GM12878 (cell line): ENCODE measurements around the gene TMEM259. TPM values are rescaled to one million over a fixed set of nuclear protein-coding genes. Genes with fewer than 3 reads are reported as not detected.

Source experiments
- ATAC-seq: fragments of 200-7000 bp; cut with Tn5 transposase; 3 replicates; pipeline ENCODE4 v1.9.1; 2020; ENCODE audit warnings: mild to moderate bottlenecking, moderate library complexity
- BruUV-seq: library from RNA; stranded (reverse); fragments of 400-500 nt; replicated peaks from 2 replicates; lab custom pipeline; 2021; lab: Mats Ljungman, UMichigan
- CTCF ChIA-PET: fragments of 300-600 bp; sonication (Branson Sonifier 250); formaldehyde crosslinking; extraction: SDS; loops from one replicate; lab custom pipeline; 2021; ENCODE audit warnings: inconsistent platforms; lab: Yijun Ruan, JAX
- POLR2A ChIA-PET: fragments of 350-600 bp; formaldehyde crosslinking; extraction: SDS; loops from one replicate; lab custom pipeline; 2021; ENCODE audit warnings: inconsistent platforms; lab: Charles Lee
- RAD21 ChIA-PET: fragments of 300-600 bp; sonication (Branson Sonifier 250); formaldehyde crosslinking; loops from one replicate; lab custom pipeline; 2023; ENCODE audit warnings: antibody characterized with exemption; ENCODE audit not compliant: unreplicated experiment; lab: Charles Lee
- SMC1A ChIA-PET: fragments of 300-600 bp; sonication (Branson Sonifier 250); formaldehyde crosslinking; loops from one replicate; lab custom pipeline; 2023; ENCODE audit not compliant: unreplicated experiment, uncharacterized antibody; lab: Charles Lee
- DNase-seq: peaks from one replicate; pipeline ENCODE4 v3.0.0-alpha.2; 2011; ENCODE audit warnings: low read depth, low spot score
- FAIRE-seq: peaks from 3 replicates; lab custom pipeline; 2011; peaks lifted over from hg19 to GRCh38; lab: Jason Lieb, UNC
- H2AFZ ChIP-seq: 2 replicates; pipeline ENCODE4 v1.6.0; 2011; ENCODE audit warnings: low read depth, low read length, control low read depth; ENCODE audit not compliant: control insufficient read depth
- H3K27ac ChIP-seq: 2 replicates; pipeline ENCODE4 v1.5.1; 2011; ENCODE audit warnings: control low read depth; ENCODE audit not compliant: control insufficient read depth, insufficient read depth
- H3K27me3 ChIP-seq, 2 experiments: replicated peaks in 1 of 2; 2 replicates each; pipeline versions ENCODE4 v1.6.0 to v1.6.1; 2011; ENCODE audit warnings: low read length in 1 of 2; ENCODE audit not compliant: control insufficient read depth in 2 of 2, insufficient read depth in 2 of 2
- H3K36me3 ChIP-seq, 2 experiments: 2 replicates each; pipeline ENCODE4 v1.5.1; 2011; ENCODE audit warnings: low read length in 1 of 2; ENCODE audit not compliant: control insufficient read depth in 2 of 2, insufficient read depth in 2 of 2
- H3K4me1 ChIP-seq: 2 replicates; pipeline ENCODE4 v1.6.1; 2011; ENCODE audit warnings: mild to moderate bottlenecking, low read length, moderate library complexity, mixed read lengths; ENCODE audit not compliant: control insufficient read depth, insufficient read depth
- H3K4me2 ChIP-seq: 2 replicates; pipeline ENCODE4 v1.6.0; 2011; ENCODE audit warnings: control low read depth; ENCODE audit not compliant: control insufficient read depth, insufficient read depth
- H3K4me3 ChIP-seq: fragments of 200-600 bp; sonication (generic); 2 replicates; pipeline ENCODE4 v1.5.1; 2016
- H3K79me2 ChIP-seq: 2 replicates; pipeline ENCODE4 v1.6.0; 2011; ENCODE audit warnings: low read length; ENCODE audit not compliant: control insufficient read depth, insufficient read depth
- H3K9ac ChIP-seq: 2 replicates; pipeline ENCODE4 v1.8.0; 2011; ENCODE audit warnings: low read length, control low read depth, mixed read lengths; ENCODE audit not compliant: control insufficient read depth, insufficient read depth
- H3K9me3 ChIP-seq: replicated peaks from 3 replicates; pipeline ENCODE4 v1.5.1; 2011; ENCODE audit warnings: mild to moderate bottlenecking, low read length; ENCODE audit not compliant: control insufficient read depth, insufficient read depth
- H4K20me1 ChIP-seq: 2 replicates; pipeline ENCODE4 v1.6.0; 2011; ENCODE audit not compliant: control insufficient read depth, insufficient read depth
- CTCF ChIP-seq, 3 experiments: IDR thresholded peaks in 2 of 3; conservative IDR thresholded peaks in 1 of 3; 2 replicates each; pipeline ENCODE4 v1.5.1; 2011; ENCODE audit warnings: low read depth in 3 of 3, low read length in 3 of 3, mild to moderate bottlenecking in 3 of 3, control low read depth in 2 of 3, moderate library complexity in 2 of 3, inconsistent platforms in 1 of 3, mixed read lengths in 1 of 3; ENCODE audit not compliant: control insufficient read depth in 2 of 3, insufficient read depth in 1 of 3; ENCODE audit errors: extremely low read depth in 1 of 3
- EGR1 ChIP-seq, 2 experiments: IDR thresholded peaks; 1 replicate in 1 of 2; 2 replicates in 1 of 2; pipeline ENCODE4 v1.6.1; 2011 to 2012; ENCODE audit warnings: low read depth in 2 of 2, low read length in 2 of 2, borderline replicate concordance in 1 of 2, mild to moderate bottlenecking in 1 of 2, moderate library complexity in 1 of 2
- KDM1A ChIP-seq: fragments of 200-600 bp; sonication (generic); IDR thresholded peaks from 2 replicates; pipeline ENCODE4 v1.6.1; 2016; ENCODE audit warnings: borderline replicate concordance
- MAX ChIP-seq: IDR thresholded peaks from 2 replicates; pipeline ENCODE4 v1.6.1; 2012; ENCODE audit warnings: low read depth, low read length, improper control_type of control experiment
- NFIC ChIP-seq: IDR thresholded peaks from 2 replicates; pipeline ENCODE4 v1.6.1; 2012; ENCODE audit warnings: low read depth, mild to moderate bottlenecking, inconsistent platforms, low read length, moderate library complexity
- POLR2A ChIP-seq: IDR thresholded peaks from 2 replicates; pipeline ENCODE4 v1.6.1; 2011; ENCODE audit warnings: low read depth, mild to moderate bottlenecking, low read length
- RB1 ChIP-seq: fragments of 450-650 bp; formaldehyde crosslinking; IDR thresholded peaks from 2 replicates; pipeline ENCODE4 v1.6.1; 2017; ENCODE audit warnings: mild to moderate bottlenecking, borderline replicate concordance
- RFX5 ChIP-seq: IDR thresholded peaks from 2 replicates; pipeline ENCODE4 v1.6.1; 2011; ENCODE audit warnings: low read depth, low read length, improper control_type of control experiment
- SREBF2 ChIP-seq: IDR thresholded peaks from 2 replicates; pipeline ENCODE4 v1.6.1; 2012; ENCODE audit warnings: mild to moderate bottlenecking, low read length
- STAT3 ChIP-seq: IDR thresholded peaks from 2 replicates; pipeline ENCODE4 v1.6.1; 2011; ENCODE audit warnings: low read depth, low read length, improper control_type of control experiment
- USF2 ChIP-seq: IDR thresholded peaks from 2 replicates; pipeline ENCODE4 v1.6.1; 2011; ENCODE audit warnings: low read depth, low read length, improper control_type of control experiment, borderline replicate concordance
- ZNF217 ChIP-seq: fragments of 450-650 bp; IDR thresholded peaks from 2 replicates; pipeline ENCODE4 v1.6.1; 2017; ENCODE audit warnings: antibody characterized with exemption, mild to moderate bottlenecking
- WGBS: methylation state at CpG from one replicate; pipeline ENCODE4 v1.1.6; 2016; ENCODE audit warnings: low lambda C conversion rate; ENCODE audit not compliant: insufficient replicate concordance, insufficient coverage; ENCODE audit errors: missing lambda C conversion rate; 5-methylcytosine and 5-hydroxymethylcytosine counted together
- in situ Hi-C: fragments of 300-500 bp; cut with MboI; formaldehyde crosslinking; loops from 9 replicates; pipeline ENCODE4 v1.14.3; 2018; ENCODE audit warnings: mixed read lengths
- intact Hi-C: fragments of 100-400 bp; cut with micrococcal nuclease; formaldehyde crosslinking; loops from one replicate; pipeline ENCODE4 v1.14.2; 2022; ENCODE audit not compliant: unreplicated experiment
- polyA plus RNA-seq, 11 experiments: library from polyadenylated mRNA; depleted of rRNA in 4 of 11; unstranded in 6 of 11; stranded (reverse) in 5 of 11; fragments of >200 nt; fragmentation: Nextera tagmentation in 4 of 11; fragmentation: Illumina TruSeq in 1 of 11; extraction: Ambion mirVana in 4 of 11; extraction: Trizol in 1 of 11; gene quantifications; 1 replicate in 1 of 11; 2 replicates in 10 of 11; pipeline versions ENCODE4 v1.2.1 to v1.2.3, GENCODE V29; 2011 to 2016; ENCODE audit warnings: inconsistent platforms in 2 of 11, missing spikeins in 2 of 11, low read depth in 1 of 11
- total RNA-seq, 4 experiments: library from RNA; depleted of rRNA in 3 of 4; stranded (reverse); fragments of >200 nt in 3 of 4; fragmentation: Illumina TruSeq in 1 of 4; extraction: Trizol in 1 of 4; gene quantifications; 2 replicates each; pipeline versions ENCODE4 v1.2.1 to v1.2.3, GENCODE V29; 2013 to 2021
- TF ChIP-seq, protein P1 (sequence below): IDR thresholded peaks from 2 replicates; pipeline ENCODE4 v1.6.1; 2012; ENCODE audit warnings: low read length, inconsistent platforms
- TF ChIP-seq, protein P2 (sequence below): IDR thresholded peaks from 2 replicates; pipeline ENCODE4 v1.6.1; 2012; ENCODE audit warnings: mild to moderate bottlenecking, low read depth, low read length

The TMEM259 gene
- total and polyA plus RNA-seq, 10 of the 15 experiments (the other 5 are each of a cell fraction or from before 2014, with no cell fraction given) = 0.43 to 184 (median 62.0) TPM

GRCh38 chr19:1049106-1049505, 28.2 kb upstream of the TMEM259 start:
- CTCF ChIA-PET = no interaction called here
- DNase-seq = no peak
- Histone ChIP-seq H3K4me2 (no peak overlapping the region), H3K79me2 (no peaks in the 10 kb centered on the region), H3K27me3 (no peaks in the 10 kb centered on the region), H3K9me3 (no peaks in the 10 kb centered on the region), H3K9ac (no peak overlapping the region), H3K4me1 (no peaks in the 10 kb centered on the region), H3K36me3 (peaks cover 0 to 1% of the 10 kb centered on the region in 2 experiments; a peak in 1 of 4 replicates), H2AFZ (no peak overlapping the region), H3K27ac (no peak overlapping the region), H4K20me1 (no peaks in the 10 kb centered on the region), H3K4me3 (no peak overlapping the region)
- RAD21 ChIA-PET = no interaction called here
- in situ Hi-C loops (no loop called here), intact Hi-C loops (no loop called here)
- no peak for ATAC-seq
- SMC1A ChIA-PET = no interaction called here
- FAIRE-seq = no peak
- 79% methylated on average over 15 of the region's 17 CpGs for WGBS
- POLR2A ChIA-PET = interaction anchor here (1.1 kb wide), 1 partner anchor 9 kb away, joined by 3 read pairs; the partner anchor contains the start of gene ABCA7
- no peak for TF ChIP-seq RB1
- TF ChIP-seq USF2 = no peak
- no peak for TF ChIP-seq MAX
- TF ChIP-seq, protein P1, sequence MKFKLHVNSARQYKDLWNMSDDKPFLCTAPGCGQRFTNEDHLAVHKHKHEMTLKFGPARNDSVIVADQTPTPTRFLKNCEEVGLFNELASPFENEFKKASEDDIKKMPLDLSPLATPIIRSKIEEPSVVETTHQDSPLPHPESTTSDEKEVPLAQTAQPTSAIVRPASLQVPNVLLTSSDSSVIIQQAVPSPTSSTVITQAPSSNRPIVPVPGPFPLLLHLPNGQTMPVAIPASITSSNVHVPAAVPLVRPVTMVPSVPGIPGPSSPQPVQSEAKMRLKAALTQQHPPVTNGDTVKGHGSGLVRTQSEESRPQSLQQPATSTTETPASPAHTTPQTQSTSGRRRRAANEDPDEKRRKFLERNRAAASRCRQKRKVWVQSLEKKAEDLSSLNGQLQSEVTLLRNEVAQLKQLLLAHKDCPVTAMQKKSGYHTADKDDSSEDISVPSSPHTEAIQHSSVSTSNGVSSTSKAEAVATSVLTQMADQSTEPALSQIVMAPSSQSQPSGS = no peak
- TF ChIP-seq, protein P2, sequence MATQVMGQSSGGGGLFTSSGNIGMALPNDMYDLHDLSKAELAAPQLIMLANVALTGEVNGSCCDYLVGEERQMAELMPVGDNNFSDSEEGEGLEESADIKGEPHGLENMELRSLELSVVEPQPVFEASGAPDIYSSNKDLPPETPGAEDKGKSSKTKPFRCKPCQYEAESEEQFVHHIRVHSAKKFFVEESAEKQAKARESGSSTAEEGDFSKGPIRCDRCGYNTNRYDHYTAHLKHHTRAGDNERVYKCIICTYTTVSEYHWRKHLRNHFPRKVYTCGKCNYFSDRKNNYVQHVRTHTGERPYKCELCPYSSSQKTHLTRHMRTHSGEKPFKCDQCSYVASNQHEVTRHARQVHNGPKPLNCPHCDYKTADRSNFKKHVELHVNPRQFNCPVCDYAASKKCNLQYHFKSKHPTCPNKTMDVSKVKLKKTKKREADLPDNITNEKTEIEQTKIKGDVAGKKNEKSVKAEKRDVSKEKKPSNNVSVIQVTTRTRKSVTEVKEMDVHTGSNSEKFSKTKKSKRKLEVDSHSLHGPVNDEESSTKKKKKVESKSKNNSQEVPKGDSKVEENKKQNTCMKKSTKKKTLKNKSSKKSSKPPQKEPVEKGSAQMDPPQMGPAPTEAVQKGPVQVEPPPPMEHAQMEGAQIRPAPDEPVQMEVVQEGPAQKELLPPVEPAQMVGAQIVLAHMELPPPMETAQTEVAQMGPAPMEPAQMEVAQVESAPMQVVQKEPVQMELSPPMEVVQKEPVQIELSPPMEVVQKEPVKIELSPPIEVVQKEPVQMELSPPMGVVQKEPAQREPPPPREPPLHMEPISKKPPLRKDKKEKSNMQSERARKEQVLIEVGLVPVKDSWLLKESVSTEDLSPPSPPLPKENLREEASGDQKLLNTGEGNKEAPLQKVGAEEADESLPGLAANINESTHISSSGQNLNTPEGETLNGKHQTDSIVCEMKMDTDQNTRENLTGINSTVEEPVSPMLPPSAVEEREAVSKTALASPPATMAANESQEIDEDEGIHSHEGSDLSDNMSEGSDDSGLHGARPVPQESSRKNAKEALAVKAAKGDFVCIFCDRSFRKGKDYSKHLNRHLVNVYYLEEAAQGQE = no peak
- TF ChIP-seq RFX5 = no peak
- TF ChIP-seq SREBF2 = no peak
- TF ChIP-seq STAT3 = no peak
- TF ChIP-seq NFIC = no peak
- TF ChIP-seq CTCF (IDR thresholded peaks at IDR 0.05 in 2 of 3, conservative IDR thresholded peaks at IDR 0.05 in 1 of 3; ENCODE audit: control insufficient read depth in 2 of 3, extremely low read depth in 1 of 3, insufficient read depth in 1 of 3, low read depth in 3 of 3, low read length in 3 of 3) = no peak
- no peak for TF ChIP-seq POLR2A
- no peak for TF ChIP-seq EGR1 (IDR thresholded peaks at IDR 0.05; ENCODE audit: borderline replicate concordance in 1 of 2, low read depth in 2 of 2, low read length in 2 of 2)
- TF ChIP-seq KDM1A = no peak
- TF ChIP-seq ZNF217 = no peak
- no TSS peak for BruUV-seq
